ENCODE data around the gene GRIN2C. TPM values are rescaled to one million over a fixed set of nuclear protein-coding genes. Genes with fewer than 3 reads are reported as not detected.

GRIN2C gene
- total RNA-seq, 1 donor: under 0.01 TPM

DNA sequence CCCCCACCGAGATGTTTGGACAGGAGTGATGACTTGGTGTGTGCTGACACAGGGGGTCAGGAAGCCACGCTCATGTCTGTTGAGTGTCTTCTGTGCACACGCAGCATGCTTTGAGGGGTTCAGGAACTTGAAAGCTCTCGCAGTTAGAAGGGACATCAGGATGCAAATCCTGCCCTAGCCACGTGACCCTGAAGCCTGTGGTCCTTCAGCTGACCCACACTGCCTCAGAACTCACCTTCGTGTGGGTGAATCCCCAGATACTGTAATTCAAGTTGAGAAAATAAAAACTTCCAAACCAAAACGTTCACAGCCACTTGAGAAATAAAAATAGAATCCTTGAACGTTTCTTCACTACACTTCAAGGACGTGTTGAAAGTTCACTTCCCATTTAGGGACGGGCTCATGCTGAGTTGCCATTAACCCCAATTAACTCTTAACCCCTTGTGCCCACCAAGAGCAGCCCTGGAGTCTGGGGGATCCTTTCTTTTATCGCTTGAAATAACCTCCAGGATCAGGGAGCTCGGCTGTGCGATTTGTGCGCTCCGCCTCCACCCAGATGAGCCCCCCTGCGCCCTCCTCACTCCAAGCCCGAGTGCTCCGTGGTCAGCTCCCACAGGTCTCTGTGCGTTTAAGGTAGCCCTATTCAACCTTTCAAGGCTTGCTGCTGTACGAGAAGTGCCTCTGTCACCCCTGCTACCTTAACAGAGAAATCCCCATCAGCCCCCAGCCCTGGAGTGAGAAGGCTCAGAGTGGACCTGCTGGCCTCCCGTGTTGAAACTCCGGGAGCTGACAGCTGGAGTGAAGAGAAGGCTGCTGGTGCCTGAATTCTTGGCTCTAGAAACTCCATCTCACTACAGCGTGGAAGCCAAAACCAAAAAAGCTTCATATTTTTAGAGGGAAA, 47.3 kb downstream of the GRIN2C start:
- no peak overlapping the region for H3K4me3 ChIP-seq (ENCODE audit: low read depth, low read length)
- TF ChIP-seq, protein P1, sequence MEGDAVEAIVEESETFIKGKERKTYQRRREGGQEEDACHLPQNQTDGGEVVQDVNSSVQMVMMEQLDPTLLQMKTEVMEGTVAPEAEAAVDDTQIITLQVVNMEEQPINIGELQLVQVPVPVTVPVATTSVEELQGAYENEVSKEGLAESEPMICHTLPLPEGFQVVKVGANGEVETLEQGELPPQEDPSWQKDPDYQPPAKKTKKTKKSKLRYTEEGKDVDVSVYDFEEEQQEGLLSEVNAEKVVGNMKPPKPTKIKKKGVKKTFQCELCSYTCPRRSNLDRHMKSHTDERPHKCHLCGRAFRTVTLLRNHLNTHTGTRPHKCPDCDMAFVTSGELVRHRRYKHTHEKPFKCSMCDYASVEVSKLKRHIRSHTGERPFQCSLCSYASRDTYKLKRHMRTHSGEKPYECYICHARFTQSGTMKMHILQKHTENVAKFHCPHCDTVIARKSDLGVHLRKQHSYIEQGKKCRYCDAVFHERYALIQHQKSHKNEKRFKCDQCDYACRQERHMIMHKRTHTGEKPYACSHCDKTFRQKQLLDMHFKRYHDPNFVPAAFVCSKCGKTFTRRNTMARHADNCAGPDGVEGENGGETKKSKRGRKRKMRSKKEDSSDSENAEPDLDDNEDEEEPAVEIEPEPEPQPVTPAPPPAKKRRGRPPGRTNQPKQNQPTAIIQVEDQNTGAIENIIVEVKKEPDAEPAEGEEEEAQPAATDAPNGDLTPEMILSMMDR (IDR thresholded peaks at IDR 0.05; ENCODE audit: insufficient read depth, low read length): no peak
- no peak for DNase-seq (ENCODE audit: low read depth)

DNA sequence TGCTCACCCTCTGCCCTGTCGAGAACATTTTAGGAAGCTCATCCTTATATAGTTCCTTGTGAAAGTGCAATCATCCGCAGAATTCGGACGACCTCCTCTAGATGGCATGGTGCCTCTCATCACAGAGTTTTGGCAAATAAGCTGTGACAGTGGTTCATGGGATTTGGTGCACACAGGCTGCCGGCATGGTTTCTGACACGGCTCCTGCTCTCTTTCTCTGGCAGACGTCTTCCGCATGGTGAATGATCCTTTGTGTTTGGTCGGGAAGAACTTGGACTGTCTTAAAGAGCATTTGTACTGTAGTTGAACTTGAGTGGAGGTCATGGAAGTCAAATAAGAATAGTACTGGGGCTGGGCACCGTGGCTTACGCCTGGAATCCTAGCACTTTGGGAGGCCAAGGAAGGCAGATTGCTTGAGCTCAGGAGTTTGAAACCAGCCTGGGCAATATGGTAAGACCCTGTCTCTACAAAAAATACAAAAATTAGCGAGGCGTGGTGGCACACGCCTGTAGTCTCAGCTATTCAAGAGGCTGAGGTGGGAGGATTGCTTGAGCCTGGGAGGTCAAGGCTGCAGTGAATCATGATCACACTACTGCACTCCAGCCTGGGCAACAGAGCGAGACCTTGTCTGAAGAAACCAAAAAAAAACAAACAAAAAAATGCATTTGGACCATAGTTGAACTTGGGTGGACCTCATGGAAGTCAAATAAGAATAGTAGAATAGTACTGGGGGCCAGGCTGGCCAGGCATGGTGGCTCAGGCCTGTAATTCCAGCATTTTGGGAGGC, 48.8 kb downstream of the GRIN2C start:
- TF ChIP-seq, protein P1 (IDR thresholded peaks at IDR 0.05; ENCODE audit: insufficient read depth, low read length): no peak
- no peak overlapping the region for H3K4me3 ChIP-seq (ENCODE audit: low read depth, low read length)
- no peak for DNase-seq (ENCODE audit: low read depth)

DNA sequence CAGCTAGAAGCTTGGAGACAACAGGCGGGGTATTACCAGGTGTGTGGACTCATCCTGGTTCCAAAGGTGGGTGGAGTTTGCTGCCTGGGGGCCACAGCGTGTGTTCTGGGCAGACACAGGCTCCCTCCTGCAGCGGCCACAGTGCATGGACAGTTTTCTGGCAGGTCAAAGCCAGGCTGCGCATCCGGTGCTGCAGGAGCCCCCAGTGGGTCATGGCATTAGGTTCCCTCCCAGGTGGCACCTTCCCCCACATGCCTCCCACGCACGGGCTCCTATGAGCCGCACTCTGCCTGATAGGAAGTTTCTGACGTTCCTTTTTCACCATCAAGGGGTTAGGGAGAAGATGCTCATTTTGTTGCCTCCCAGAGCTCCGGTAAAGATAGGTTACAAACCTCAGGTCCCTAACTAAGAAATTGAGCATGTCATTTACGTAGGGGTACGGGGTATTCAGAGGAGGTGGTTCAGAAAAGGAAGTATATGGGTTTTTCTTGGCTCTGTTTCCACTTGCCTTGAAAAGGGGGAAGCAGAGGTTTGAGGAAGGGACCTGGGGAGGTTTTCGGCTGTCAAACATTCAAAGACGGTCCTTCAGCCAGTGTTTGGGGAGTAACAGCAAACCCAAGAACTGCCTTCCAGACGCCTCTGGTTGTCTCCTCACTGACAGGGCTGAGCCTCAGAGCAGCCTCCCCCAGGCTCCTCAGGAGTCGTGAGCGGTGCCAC, 50.8 kb downstream of the GRIN2C start:
- no peak overlapping the region for H3K4me3 ChIP-seq (ENCODE audit: low read depth, low read length)
- no peak for DNase-seq (ENCODE audit: low read depth)
- TF ChIP-seq, protein P1 (IDR thresholded peaks at IDR 0.05; ENCODE audit: insufficient read depth, low read length): no peak

DNA sequence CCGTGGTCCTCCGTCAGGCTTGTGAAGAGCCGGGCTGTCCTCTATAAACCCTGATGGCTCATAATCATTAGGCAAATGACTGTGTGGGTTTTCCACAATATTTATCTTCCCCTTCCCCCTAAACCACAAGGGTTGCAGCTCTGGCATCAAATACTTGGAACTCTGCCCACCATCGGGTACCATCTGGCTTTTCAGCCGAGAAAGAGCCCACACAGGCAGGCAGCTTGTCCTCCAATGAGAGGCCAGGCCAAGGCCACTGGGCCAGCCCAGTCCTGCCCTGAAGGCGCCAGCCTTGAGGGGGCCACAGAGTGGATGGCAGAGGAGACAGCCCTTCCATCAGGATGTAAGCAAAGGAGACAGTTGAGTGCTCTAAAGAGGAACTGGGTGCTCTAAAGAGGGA, 51.8 kb downstream of the GRIN2C start:
- no peak overlapping the region for H3K4me3 ChIP-seq (ENCODE audit: low read depth, low read length)
- TF ChIP-seq, protein P1 (IDR thresholded peaks at IDR 0.05; ENCODE audit: insufficient read depth, low read length): no peak
- no peak for DNase-seq (ENCODE audit: low read depth)

DNA sequence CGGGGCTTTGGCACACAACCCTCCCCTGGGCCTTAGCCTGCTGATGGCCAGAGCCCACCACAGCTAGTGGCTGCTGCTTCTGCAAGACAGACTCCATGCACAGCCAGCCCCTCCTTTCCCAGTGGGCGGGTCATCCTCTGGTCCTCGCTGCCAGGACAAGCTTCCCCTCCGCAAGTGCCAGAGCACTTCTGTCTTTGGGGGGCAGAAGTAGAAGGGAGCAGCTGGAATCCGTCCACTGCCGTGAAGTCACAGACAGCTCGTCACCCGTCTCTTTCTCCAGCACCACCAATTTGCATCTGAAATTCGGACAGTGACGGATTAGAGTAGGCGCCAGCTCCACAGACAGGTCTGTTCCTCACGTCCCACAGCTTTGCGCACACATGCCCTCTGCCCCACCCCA, 52.2 kb downstream of the GRIN2C start:
- TF ChIP-seq, protein P1 (IDR thresholded peaks at IDR 0.05; ENCODE audit: insufficient read depth, low read length): no peak
- DNase-seq (ENCODE audit: low read depth): no peak
- H3K4me3 ChIP-seq (ENCODE audit: low read depth, low read length): no peak overlapping the region

DNA sequence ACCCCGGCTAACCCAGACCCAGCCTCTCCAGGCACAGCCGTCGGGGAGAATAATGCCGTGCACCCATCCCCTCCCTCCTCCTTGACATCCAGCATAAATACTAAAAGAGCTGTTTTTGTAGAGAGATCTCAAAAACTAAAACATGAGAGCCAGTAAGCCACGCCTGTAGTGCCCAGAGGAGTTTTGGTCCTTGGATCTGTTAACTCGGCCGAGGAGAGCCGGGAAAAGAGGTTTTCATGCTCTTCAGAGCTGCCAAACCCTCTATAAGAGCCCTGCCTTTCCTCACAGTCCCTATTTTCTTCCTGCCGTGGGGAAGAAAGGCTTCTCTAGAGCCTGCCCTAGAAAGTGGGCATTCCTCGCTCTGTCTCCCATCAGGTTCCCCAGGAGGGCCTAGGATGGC, 53.4 kb downstream of the GRIN2C start:
- TF ChIP-seq, protein P1 (IDR thresholded peaks at IDR 0.05; ENCODE audit: insufficient read depth, low read length): no peak
- DNase-seq (ENCODE audit: low read depth): no peak
- no peak overlapping the region for H3K4me3 ChIP-seq (ENCODE audit: low read depth, low read length)

Measured in fibroblast of the aortic adventitia (primary cell).